Measurements from ENCODE around the gene PPFIBP1.
"Not testable (repeated sequence)": the region's sequence is repeated elsewhere in the genome, so short reads cannot be mapped to it uniquely, and the experiment has no call there.

Gene PPFIBP1

DNA sequence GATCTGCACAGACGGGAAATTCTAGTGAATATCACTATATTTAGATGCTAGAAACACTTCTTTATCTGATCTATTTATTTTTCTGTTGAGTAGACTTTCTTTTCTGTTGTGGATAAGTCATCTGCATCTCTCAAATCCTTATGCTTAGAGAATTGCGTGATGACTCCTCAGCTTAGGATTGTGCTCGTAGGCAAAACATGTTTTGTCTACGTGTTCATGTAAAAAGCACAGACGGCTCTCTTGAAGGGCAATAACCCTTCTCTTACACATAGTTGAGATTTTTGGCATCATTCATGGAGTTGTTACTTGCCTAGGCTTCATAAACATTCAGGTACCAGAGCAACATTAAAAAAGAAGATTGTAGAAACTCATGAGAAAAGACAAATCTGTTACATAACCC is 18.6 kb downstream of the PPFIBP1 start:
- DNase-seq (ENCODE audit: low read depth): no peak

DNA sequence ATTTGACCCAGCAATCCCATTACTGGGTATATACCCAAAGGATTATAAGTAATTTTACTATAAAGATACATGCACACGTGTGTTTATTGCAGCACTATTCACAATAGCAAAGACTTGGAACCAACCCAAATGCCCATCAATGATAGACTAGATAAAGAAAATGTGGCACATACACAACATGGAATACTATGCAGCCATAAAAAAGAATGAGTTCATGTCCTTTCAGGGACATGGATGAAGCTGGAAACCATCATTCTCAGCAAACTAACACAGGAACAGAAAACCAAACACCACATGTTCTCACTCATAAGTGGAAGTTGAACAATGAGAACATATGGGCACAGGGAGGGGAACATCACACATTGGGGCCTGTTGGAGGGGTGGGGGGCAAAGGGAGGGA is 20.9 kb downstream of the PPFIBP1 start:
- not testable (repeated sequence) for DNase-seq (ENCODE audit: low read depth)

DNA sequence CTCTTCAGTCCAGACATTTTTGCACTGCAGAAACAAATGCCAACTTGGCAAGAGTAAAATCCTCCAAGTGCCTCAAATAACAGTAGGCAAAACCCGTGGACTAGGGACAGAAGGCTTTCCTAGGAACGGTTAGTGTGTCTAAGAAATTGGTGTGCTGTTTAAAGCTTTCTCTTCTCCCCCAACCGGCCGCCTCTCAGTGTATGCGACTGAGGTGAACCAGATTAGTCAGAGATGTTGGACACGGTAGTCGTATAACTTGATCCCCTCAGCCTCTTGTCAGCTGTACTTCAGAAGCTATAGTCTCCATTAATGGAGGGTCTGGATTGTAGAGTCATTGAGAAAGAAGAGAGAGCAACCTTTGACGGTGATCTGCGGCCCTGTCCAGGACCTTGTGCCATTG is 21.7 kb downstream of the PPFIBP1 start:
- no peak for DNase-seq (ENCODE audit: low read depth)

DNA sequence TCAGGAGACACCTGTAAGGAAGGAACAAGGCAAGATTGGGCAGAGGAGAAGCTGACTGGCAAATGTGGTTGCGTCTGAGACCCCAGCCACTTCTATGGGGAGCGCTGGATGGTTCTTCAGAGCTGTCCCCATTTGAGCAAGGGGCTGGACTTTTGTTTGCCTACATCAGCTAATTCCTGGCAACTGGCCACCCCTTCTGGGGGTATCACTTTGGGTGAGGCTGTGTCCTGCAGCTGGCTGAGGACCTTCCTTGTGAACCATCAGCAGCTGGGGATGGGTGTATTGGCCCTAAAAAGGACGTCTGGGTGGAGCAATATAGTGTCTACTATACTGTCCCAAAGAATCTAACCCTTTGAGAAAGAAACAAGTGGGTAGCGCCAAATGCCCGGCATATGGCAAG is 23.6 kb downstream of the PPFIBP1 start:
- no peak for DNase-seq (ENCODE audit: low read depth)

DNA sequence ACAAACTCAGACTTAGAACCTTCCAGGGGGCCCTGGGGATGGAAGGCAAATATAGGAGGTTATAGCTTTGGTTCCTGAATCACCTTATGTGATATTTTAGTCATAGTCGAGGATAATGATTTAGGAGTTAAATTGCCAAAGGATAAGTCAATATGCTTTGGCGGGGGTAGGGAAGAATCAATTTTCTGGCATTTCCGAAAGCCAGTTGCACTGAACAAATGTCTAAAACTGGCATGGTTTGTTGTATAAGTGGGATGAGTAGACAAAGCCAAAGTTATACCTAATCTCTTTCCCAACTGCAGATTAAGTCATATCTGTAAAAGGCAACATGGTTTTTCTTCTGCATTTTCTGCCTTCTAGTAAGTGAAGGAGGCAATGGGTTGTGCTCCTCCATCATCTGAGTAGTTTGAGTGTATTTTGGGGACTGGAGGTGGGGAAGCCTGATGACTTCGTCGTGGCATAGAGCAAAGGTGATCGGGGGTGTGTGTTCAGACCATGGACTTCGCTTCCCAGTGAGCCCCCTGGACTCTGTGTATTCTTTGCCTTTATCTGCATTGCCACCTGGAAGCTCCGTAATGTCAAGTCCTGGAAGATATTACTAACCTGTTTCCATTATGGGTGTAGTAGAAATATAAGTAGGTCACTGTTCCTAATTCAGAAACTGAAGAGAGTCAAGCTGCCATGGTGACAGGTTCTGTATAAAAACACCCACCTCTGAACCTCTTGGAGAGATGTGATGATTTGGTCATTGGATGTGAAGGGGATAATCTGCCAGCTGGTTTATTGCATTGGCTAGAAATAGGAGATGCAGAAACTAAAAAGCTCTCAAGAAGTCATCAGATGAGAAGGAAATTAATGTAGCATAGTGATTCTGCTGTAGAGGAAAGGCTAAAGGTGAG is 24.5 kb downstream of the PPFIBP1 start:
- no peak for DNase-seq (ENCODE audit: low read depth)

DNA sequence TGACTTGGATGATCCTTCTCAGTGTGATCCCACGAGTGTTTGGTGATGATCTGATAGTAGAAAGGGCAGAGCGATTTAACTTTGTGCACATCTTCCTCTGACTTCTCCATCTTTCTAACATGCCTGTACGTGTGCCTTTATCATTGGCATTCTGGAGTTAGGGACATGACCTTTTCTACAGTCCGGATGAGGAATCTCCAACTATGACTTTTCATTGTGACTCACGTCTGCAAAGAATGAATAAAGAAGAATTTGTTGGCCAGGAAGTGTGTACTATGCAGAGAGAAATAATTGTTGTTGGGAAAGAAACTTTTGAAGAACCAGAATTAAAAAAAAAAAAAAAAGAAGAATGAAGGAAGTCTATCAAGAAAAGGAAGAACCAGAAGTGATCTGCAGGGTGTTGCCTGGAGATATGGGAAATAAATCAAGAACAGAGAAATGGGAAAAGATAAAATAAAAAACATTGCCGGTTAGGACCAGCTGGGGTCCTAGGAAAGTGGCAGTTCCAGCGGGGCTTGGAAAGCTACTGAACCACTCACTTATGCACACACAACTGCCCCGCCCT is 25.3 kb downstream of the PPFIBP1 start:
- no peak for DNase-seq (ENCODE audit: low read depth)

DNA sequence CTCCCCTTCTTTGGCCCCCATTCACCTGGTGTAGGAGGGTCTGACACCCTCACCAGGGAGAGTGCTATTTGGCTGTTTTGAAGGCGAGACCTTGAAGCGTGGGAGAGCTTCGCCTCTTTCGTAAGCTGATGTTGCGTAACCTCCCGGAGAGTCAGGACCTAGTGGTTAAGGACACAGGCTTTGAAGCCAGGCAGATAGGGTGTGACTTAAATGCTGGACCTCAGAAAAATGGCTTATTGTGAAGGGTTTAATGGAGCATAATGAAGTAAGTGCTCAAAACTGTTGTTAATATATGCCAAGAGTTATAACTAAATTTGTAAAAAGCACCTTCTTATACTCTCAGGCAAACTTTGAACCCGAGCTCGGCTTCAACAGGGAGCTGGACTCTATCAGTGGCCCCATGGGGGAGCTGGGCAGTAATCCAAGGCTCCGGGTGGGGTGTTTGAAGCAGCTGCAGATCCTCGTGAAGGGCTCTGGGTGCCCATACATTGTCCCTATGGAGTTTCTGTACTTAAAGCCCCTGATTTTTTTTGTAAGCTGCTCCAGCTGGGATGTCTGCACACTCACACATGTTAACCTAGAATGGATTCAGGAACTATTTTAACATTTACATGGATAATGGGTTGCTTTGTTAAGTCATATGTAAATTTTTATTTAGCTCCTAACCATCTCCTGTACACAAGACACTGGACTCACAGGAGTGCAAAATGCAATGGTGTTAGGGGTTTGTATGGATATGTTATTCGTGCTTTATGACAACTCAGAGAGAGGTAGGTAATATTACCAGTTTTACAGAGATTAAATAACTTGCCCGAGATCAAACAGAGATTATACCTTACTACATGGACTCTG is 26.0 kb downstream of the PPFIBP1 start:
- no peak for DNase-seq (ENCODE audit: low read depth)

DNA sequence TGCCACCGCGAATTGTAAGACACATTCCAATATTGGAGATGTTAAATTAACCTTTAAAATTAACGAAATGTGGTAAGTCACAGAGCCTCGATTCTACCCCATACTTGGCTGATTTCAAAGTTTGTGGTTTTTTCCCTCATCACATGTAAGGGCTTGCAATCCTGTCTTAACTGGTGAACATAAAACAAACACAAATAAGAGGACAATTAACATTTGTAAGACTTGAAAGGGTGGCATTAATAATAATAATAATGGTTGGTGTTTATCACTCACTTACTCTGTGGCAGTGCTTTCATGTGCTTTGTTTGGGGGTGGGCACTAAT is 26.6 kb downstream of the PPFIBP1 start:
- no peak for DNase-seq (ENCODE audit: low read depth)

DNA sequence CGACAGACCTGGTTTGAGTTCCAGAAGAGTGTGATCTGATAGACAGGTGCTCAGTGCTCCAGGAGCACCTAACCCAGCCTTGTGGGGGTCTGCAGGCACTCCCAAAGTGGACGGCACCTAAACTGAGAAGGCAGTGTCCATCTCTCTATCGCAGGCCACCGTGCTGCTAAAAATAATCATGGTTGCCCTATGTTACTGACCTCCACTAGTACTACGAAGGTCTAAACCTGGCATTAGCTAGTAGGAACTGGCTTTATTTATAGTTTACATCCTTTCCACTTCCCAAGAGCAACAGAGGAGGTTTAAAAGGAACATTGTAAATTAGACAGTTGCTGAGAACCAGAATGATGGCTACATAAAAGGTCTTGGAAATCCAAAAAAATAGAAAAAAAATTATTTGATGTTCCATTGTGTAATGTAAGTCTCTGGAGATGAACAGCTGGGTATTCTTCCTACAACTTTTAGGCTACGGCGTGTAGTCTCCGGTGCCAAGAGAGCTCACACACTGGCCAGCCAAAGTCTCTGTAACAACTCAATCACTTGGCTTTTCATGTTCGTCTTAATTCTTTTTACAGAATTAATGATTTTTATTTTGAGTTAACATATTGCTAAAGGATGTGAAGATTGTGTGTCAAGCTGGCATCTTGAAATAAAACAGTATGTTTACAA is 27.3 kb downstream of the PPFIBP1 start:
- DNase-seq (ENCODE audit: low read depth): no peak

DNA sequence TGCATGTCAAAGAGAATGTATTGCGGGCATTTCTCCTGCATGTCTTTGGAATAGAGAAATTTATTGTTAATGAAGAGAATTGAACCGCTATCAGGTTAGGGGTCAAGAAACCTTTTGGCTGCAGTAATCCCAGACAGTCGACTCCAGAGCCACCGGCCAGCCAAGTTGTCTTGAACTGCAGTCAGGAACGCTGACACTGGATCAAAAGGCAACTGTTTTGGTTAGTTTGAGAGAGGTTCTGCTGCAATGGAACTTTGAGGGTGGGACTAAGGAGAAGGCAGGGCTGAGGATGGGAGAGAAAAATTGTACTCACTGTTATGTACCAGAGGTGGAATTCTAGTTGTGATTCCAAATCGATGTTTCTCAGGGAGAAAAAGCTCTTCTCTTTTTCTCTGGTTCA is 28.2 kb downstream of the PPFIBP1 start:
- no peak for DNase-seq (ENCODE audit: low read depth)

DNA sequence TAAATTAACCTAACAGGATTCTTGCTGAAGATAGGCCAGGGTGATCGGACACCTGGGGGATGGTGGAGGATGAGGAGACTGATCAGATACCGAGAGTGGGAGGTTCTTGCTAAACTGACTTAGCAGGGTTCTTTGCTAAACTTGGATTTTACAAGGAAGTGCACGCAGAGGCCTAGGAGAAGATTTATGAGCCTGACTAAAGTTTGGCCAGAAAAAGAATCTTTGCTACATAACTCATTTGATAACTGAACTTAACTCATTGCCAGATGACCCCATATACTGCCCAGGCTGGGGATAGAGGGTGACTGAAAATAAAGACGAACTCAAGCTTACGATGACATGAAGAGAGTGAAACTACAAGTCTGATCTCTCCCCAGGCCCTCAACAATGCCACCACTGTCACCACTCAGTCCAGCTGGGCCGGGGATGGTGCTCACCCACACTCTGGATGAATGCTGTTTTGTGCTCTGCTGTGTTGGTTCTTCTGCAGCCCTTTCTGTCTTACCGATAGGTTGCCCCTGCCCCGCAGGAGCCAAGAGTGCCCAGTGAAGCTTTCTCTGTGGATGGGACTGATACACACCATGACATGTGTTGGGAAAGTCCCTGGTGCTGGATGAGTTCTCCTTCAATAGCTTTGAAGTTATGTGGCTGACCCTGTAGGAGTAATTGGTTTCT is 29.0 kb downstream of the PPFIBP1 start:
- DNase-seq (ENCODE audit: low read depth): no peak

DNA sequence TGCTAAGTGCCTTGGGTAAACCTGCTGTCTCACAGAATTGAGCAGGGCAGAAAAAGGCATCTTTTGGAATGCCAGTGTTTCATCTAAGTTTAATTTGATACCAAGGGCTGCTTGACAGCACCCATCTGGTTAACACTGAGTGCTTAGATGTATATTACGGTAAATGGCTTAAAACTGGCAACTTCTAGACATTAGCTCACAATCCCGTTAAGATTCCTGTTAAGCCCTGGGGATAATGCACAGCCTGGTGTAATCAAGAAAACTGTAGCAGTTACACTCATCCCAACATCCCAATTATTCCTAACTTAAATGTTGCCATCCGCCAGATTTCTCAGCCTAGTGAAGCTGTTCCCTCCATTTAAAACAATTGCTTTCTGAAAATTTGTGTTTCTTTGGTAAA is 29.9 kb downstream of the PPFIBP1 start:
- no peak for DNase-seq (ENCODE audit: low read depth)

DNA sequence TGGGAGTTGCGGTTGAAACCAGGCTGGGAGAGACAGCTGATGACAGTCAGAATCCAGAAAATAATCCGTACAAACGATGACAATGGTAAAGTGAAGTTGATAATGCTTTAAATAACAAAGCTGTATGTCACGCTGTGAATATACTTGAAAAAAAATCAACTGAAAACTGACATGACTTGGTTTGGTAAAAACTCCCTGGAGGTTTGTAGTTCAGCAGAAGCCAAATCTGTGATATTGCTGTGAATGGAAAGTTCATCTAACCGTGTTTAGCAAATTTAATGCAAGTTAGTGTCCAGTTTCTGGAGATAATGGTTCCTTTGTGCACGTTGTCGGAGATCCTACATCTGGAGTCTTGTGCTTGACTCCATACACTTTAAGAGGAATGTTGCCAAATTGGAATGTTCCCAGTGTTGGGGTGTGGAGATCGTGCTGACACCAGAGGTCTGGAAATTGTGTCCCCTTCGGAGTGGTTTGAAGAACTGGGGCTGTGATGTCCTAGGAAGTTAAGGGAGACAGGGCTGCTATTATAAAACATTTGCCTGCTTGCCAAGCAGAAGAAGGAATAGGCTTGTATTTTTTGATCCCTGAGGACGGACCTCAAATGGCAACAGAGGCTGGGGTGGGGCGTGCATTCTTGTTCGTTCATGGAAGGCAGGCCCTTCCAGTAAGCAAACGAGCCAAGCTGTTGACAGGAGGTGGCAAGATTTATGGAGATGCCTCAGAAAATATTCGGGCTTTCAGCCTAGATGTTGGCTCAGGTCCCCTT is 30.6 kb downstream of the PPFIBP1 start:
- DNase-seq (ENCODE audit: low read depth): no peak

DNA sequence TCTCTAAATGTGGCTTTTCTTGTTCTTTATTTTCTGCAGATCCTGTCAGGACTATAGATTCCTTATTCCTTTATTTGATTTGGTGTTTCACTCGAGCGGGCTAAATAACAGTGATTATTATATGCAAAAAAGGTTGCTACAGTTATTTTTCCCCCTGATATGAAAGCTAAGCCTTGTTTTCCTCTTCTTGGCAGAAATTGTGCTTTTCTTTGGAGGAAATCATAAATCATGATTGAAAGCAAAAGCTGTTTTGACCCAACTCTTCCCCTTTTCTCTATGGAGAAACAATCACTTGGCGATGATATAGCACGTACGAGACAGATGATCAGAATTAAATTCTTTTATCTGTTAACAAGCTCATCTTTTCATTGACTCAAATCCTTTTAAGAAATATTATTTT is 31.4 kb downstream of the PPFIBP1 start:
- DNase-seq (ENCODE audit: low read depth): no peak

DNA sequence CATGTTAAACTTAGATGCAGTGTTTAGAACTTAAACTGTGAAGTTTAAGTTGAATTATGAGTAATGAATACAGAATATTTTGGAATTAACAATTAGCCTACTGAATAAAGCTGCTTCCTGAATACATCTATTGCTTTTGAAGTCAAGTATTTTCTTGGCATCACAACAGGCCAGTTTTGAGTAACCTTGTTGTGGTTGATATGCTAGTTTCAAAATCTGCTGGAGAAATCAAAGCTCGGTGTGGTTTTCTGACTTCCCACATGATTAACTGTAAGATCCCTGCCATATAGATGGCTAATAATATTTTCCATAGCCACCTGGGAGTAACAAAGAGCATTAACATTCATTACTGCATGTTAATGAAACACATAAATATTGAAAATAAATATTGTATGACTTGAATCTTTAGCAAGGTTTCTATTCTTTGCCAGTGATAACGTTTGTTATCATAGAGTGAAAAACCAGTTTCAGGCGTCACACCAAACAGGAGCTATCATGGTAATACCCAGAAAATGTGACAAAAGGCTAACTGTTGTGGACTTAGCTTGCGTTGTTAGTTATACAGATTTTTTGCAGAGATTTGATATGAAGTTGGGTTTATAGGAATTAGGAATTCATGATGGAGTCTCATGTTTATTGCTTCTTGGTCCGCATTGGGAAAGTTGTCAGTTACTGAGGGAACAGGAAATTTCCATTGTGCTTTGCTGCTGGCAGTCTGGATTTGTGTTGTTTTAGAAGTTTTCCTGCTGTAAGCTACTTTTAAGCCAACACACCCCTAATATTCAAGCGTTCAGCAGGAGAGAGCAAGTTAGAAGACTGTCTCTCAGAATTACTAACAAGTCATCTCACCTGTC is 32.1 kb downstream of the PPFIBP1 start:
- DNase-seq (ENCODE audit: low read depth): no peak

DNA sequence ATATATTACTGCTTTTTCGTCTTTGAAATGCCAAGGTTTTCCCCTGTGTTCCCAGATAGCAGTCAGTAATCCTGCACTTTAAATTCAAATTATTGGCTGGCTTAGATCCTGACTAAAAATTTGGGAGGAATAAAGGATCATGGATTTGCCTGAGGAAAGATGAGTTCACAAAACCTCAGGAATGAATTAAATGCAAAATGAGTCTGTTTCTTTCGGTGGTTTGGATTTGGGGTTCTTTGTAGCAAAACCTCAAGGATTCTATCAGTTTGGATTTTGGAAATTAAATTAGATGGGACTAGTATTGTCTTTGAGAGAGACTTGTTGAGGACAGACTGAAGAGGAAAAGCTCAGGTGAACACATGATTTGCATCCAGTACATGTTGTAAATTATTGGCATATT is 36.1 kb downstream of the PPFIBP1 start:
- DNase-seq (ENCODE audit: low read depth): no peak

DNA sequence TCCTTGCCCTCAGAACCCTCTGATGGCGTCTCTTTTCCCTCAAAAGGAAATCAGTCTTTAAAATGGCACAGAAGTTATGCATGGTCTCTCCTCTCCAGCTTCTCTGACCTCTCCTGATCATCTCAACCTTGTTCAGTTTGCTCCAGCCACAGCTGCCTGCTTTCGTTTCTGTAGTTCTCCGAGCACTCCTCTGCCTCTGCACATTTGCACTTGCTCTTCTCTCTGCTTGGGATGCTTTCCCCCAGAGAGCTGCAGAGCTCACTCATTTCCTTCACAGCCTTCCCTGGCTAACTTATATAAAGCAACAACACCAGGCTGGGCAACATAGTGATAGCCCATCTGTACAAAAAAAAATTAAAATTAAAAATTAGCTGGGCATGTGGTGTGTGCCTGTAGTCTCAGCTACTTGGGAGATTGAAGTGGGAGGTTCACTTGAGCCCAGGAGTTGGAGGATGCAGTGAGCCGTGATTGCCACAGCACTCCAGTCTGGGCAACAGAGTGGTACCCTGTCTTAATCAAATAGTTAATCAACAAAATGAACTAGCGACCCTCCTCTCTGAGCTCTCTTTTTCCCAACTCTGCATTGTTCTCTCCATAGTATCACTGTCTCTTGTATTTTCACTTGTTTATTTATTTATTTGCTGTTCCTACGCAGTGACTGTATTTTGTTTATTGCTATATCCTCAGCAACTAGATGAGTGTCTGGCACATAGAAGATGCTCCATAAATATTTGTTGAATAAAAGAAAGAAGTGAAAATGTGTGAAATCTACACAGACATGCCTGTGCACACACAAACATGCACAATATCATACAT is 37.7 kb downstream of the PPFIBP1 start:
- no peak for DNase-seq (ENCODE audit: low read depth)

DNA sequence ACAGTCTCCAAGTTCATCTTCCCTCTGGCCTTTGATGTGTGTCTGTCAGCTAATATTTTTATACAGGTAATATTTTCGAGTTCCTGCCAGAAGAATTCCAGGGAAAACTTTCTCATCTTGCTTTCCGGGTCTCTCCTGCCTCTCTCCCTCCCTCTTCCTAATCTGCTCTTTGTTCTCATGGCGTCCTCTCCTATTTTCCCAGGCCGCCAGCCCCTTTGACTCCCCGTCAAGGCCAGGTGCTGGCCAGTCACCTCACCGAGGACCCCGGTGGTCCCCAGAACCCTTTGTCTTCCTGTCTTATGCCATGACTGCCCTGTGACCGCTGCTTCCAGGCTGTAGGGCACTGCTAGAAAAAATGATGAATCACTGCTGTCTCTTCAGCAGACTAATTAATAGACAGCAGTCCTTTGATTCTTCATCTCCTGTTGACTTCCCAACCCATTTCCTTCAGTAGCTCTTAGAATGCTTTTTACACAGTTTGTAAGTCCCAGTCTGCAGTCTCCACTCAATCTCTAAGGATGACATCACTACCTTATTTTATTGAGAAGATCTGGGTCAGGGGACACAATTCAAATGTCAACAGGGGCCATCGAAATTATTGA is 40.7 kb downstream of the PPFIBP1 start:
- DNase-seq (ENCODE audit: low read depth): no peak

DNA sequence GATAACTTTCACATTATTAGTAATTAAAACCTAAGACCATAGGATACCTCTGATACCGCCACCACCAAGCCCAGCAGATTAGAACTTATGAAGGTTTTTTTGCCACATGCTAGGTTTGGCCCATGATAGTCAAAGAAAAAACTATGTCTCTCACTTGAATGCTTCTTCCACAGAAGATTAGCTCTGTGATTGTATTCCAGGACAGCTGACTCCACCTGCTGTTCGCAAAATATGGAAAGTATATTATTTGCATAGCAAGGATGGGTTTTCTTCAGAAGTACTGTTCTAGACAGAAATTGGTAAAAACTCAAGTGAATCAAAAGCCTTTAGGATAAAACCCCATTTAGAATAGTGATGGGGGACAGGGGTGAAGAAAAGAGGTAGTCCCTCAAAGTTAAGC is 42.2 kb downstream of the PPFIBP1 start:
- no peak for DNase-seq (ENCODE audit: low read depth)
